Midbrain (tissue), 1 donor: ENCODE data around the gene CHAC1.
"Not testable (repeated sequence)": the region's sequence is repeated elsewhere in the genome, so short reads cannot be mapped to it uniquely, and the experiment has no call there.

Source experiments
- DNase-seq: peaks from one replicate; lab custom pipeline; 2025; lab: John Stamatoyannopoulos, UW

Gene CHAC1

DNA sequence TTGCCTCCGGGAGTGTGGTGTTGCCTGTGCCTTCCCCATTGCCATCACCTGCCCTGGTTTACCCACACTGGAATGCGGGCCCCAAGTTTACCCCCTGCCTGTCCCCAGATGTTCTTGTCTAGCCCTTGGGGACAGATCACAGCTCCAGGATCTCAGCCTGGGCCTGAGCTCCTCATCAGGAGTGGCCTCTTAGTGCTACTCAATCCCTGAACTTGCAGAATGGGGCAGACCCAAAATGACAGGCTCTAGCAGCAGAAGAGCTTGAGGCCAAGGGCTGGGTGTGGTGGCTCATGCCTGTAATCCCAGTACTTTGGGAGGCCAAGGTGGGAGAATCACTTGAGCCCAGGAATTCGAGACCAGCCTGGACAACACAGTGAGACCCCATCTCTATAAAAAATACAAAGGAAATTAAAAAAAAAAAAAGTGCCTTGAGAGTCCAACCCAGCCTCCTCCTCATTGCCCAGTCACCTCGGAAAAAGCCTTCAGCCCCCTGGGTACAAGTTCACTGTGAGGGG is 3.8 kb downstream of the CHAC1 start:
- DNase-seq = no peak

DNA sequence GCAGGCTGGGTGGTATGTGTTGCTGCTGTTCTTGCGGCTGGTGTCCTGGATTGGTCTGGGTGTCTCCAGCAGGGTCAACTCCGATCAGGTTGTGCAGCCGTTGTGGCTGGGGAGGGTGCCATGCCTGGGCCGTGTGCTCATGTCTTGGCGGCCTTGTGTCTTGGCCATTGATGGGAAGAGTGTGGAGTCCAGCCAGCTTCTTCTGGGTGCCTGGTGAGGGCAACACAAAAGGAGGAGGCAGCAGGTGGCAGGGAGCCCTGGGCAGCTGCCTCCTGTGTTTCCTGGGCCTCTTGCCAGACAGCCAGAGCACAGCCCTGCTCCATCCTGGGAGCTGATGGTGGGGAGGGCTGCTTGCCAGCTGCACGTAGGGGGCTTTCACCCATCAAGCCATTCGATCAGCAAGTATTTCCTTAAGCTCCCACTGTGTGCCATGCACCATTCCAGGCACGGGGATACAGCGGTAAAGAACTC is 4.3 kb downstream of the CHAC1 start:
- DNase-seq = peak; percentile 69

DNA sequence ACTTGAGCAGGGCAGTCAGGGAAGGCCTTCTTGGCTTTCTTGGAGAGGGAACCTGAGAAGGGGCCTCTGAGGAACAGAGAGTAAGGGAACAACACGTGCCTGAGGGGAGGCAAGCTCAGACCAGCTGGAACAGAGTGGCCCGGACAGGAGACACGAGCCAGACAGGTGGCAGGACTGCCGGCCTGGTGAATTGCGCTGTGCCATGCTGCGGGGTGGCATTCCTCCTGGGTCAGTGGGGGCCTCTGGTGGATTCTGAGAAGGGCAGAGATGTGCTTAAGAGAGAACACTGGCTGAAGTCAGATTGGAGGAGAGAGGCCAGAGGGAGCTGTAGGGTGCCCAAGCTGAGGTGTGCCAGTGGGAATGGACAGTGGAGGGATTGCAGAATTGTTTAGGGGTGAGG is 4.9 kb downstream of the CHAC1 start:
- no peak for DNase-seq

DNA sequence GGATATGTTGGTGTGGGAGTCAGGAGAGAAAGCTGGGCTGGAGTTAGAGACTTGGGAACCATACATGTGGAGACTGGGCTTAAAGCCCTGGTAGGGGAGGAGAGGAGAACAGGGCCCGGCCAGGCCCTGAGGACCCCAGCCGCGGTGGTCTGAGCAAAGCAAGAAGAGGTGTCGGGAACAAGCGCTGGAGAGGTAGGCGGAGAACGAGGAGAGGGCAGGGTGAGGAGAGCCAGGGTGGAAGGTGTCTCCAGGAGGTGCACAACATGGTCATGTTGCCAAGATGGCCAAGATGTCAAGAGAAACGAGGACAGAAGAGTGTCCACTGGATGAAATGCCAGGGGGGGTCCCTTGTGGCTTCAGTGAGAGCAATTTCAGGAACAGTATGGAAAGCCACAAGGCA is 5.5 kb downstream of the CHAC1 start:
- no peak for DNase-seq

DNA sequence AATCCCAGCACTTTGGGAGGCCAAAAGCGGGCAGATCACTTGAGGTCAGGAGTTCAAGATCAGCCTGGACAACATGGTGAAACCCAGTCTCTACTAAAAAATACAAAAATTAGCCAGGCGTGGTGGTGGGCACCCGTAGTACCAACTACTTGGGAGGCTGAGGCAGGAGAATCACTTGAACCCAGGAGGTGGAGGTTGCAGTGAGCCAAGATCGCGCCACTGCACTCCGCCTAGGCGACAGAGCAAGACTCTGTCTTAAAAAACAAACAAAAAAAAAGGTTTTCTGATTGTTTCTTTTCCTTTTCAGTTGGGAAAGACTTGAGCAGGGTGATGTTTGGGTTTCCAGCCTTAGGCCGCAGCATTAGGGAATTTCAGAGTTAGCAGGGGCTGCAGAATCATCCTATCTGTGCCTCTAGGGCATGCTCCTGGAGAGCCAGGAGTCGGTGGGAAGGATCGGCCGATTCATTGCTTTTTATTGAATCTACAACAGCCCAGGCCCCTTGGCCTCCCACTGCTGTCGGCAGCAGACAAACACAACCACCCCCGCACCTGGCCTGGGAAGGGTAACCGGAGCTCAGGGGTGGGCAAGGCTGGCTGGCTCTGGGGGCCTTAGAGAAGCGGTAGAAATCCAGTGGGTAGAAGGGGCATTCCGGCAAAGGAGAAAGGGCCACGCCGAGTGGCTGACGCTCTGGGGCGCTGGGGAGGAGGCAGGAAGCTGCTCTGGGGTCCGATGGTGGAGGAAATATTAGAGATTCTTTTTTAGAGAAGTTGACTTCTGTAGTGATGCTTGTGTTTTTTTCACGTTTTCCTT is 6.3 kb downstream of the CHAC1 start:
- DNase-seq = no peak

DNA sequence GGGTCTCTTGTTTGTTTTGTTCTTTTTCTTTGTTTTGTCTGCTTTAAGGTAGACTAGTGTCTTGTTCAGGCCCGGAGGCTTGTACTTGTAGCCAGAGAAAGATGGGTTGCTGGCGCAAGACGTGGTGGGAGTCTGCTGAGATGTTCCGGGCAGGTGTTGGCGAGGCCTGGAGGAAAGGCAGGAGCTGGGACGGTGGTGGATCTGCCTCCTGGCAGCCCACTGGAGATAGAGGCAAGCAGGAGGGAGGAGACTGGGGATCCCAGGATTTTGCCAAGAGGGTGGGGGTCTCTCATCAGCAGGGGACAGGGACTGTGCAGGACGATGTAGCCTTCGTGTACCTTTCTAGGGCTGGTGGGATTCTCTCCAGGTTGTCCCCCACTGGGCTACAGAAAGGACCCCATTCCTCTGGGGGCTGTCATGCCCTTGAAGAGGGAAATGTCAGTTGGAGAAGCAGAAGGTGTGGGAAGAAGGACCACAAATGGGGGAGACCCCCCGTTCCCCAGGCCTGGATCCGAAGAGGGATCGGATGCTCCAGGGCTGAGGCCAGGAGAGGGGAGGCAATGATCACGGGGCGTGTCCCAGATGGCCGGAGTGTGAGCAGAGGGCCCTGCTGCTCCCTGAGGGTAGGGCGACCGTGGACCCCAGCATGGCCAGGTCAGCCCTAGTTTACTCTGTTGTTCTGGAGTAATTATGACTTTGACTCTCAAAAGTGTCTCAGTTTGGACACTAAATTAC is 7.0 kb downstream of the CHAC1 start:
- no peak for DNase-seq

DNA sequence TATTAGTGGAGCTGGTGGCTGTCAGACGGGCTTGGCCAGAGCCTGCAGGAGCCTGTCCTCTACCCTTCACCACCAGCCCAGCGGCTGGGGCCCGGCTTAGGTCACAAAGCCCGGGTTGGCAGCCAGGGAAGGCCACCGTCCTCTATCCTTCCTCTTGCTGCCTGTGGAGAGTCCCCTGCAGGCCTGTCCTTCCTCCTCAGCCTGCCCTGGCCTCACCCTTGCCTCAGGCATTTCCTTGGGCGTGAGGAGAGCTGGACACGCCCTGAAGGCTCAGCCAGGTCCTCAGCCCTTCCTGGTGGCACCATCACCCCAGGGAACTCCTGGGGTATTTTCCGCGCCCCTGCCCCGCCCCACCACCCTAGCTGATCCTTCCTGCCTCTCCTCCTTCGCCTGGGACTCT is 7.7 kb downstream of the CHAC1 start:
- DNase-seq = no peak

DNA sequence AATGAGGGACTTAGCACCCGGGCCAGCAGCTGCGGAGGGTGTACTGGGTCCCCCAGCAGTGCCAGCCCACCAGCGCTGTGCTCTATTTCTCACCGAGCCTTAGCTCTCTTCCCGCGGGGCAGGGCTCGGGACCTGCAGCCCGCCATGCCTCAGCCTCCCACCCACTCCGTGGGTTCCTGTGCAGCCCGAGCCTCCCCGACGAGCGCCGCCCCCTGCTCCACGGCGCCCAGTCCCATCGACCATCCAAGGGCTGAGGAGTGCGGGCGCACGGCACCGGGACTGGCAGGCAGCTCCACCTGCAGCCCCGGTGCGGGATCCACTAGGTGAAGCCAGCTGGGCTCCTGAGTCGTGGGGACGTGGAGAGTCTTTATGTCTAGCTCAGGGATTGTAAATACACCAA is 8.5 kb downstream of the CHAC1 start:
- DNase-seq = not testable (repeated sequence)

DNA sequence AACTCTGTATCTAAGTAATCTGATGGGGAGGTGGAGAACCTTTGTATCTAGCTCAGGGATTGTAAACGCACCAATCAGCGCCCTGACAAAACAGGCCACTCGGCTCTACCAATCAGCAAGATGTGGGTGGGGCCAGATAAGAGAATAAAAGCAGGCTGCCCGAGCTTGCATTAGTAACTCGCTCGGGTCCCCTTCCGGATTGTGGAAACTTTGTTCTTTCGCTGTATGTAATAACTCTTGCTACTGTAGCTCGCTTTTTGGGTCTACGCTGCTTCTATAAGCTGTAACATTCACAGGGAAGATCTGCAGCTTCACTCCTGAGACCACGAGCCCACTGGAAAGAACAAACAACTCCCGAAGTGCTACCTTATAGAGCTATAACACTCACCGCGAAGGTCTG is 9.0 kb downstream of the CHAC1 start:
- not testable (repeated sequence) for DNase-seq

DNA sequence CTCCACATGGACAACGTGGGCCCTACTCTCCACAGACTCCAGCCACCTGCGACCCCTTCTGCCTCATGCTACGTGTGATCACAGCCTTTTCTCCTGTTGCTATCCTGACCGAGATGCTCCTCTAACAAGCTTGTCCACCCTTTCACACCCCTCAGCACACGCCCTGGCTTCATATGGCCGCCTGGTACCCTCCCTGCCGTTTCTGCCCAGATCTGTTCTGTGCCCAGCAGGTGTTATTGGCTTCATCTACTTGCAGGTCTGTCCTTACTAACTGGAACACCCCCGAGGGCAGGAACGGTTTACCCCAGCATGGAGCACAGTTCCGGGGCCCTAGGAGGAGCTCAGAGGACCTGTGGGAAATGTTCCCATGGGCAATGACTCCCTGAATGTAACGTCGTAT is 9.9 kb downstream of the CHAC1 start:
- DNase-seq = no peak

DNA sequence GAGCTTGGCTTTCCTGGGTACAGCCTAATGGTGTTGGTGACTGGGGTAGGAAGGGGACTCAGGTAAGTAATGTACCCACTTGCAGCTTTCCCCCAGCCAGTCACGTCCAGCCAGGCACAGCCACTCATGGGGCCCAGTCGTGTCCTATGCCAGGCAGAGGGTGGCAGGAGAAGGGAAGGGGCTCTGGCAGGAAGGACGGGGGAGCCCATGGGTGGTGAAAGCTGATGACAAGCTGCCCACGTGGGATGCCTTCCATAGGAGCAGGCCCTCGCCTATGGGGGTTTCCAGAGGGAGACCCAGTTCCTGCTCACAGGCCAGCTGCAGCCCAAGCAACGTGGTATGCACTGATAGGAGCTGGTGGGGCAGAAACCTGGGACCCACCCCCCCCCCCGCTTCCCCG is 10.7 kb downstream of the CHAC1 start:
- DNase-seq = no peak

DNA sequence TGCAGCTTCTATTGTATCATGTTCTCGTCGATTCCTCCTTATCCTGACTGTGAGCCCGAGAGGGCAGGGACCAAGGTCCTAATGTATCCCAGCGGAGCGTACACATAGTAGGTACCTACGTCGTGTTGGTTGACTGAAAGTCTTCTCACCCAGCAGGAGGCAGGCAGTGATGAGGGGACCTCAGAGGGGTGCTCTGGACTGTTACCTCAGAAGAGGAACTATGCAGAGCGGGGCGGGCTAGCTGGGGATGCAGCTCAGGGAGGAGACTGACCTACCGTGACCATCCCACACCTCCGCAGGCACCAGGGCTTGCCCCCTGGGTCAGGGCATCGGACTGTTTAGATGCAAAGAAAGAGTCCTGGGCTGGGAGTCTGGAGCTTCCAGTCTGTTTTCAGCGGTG is 11.4 kb downstream of the CHAC1 start:
- no peak for DNase-seq

DNA sequence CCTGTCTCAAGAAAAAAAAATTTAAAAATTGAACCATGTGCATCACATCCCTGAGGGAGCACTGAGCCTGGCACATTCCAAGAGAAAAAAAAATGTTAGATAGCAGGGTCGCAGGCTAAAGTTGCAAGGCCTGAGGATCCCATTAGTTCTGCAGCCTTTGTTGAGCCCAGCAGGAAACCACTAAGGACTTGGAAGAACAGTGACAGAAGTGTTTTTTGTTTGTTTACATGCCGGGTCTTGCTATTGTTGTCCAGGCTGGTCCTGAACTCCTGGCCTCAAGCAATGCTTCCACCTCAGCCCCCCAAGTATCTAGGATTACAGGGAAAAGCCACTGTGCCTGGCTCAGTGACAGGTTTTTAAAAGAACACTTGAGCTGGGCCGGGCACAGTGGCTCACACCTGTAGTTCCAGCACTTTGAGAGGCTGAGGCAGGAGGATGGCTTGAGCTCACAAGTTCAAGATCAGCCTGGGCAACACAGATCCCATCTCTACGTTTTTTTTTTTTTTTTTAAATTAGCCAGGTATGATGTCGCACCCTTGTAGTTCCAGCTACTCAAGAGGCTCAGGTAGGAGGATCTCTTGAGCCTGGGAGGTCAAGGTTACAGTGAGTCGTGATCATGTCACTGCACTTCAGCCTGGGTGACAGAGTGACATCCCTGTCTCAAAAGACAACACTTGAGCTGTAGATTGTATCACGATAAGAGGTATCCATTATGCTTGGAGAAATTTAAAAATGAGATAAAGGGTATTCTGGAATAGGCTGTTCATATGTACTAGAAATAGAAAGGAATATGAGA is 15.2 kb downstream of the CHAC1 start:
- DNase-seq = no peak

DNA sequence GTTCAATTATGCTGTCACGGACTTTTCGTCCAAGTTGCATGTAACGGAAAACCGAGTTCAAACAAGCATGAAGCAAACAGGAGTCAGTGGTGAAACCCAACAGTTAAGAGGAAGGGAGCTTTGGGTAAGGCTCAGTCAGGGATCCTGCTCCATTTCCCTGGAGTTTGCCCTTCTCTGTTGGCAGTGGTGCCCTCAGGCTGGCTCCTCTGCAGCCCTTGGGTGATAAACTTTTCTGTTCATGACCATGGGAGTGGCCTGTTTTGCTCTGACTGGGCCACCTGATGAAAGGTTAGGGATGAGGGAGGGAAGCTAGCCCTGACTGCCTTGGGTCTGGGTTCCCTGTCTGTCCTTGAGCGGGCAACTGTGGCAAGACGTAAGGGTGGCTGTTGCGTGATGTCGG is 16.1 kb downstream of the CHAC1 start:
- no peak for DNase-seq

DNA sequence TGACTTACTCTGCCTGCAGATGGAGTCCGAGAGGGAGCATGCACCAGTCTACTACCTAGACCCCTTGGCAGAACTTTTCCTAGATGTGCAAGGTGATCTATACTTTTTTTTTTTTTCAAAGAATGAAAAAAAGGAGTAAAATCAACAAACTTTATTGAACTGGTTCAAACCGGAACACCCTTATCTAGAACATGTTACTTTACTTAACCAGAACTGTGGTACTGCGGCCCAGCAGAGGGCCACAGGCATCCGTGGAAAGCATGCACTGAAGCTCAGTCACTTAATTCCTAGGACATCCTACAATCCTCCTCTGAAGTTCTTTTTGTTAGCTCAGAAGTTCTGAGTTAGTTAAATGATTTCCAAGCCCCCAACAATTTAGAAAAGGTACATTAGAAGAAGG is 21.6 kb downstream of the CHAC1 start:
- DNase-seq = no peak

DNA sequence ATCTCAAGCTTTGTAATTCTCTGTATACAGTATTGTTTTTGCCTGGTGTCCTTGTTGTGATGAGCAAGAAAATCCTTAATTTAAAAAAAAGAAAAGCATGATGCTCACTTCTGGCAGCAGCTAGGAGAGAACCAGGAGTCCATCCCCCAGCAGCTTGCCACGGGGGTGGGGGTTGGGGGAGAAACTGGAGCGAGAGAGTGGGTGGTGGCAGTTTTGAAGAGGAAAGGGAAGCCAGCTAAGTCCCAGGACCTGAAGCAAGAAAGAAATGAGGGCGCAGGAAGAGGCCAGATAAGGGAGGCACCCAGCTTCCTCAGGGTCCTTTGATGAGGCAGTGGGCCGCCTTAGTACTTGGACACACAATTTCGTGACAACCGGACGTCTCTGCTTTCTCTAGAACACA is 23.5 kb downstream of the CHAC1 start:
- DNase-seq = no peak

DNA sequence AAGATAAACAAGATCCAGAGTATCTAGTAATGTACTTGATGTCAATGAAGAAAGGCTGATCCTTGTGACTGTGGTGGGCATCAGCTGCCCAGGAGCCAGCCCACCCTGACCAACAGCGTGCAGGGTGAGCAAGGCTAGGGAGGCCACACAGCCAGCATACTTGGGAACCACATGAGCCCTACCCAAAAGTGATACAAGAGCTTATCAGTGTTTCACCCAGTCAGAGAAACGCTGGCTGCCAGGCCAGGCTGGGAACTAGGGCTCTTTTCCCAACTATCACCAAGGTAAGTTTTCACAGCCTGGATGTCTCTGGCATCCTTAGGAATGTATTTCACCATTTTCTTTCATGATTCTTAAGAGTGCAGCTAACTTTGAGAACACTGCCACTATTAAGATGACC is 24.9 kb downstream of the CHAC1 start:
- no peak for DNase-seq

DNA sequence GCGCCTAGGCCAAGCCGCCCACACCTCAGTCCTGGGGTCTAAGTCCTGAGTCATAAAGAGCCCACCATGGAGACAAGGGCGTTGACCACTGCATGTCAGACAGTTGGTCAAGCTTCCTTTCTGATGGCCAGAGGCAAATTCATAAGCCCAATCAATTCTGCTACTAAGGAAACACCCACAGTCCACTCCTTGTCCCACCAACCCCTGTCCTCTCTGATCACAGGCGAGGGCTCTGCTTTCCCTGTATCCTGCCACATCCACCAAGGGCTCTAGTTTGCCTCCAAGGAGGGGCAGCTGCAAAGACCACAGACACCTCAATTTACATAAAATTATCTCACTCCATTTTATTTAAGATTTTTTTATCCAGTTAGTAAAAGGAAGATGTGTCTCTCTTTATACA is 25.3 kb downstream of the CHAC1 start:
- no peak for DNase-seq

DNA sequence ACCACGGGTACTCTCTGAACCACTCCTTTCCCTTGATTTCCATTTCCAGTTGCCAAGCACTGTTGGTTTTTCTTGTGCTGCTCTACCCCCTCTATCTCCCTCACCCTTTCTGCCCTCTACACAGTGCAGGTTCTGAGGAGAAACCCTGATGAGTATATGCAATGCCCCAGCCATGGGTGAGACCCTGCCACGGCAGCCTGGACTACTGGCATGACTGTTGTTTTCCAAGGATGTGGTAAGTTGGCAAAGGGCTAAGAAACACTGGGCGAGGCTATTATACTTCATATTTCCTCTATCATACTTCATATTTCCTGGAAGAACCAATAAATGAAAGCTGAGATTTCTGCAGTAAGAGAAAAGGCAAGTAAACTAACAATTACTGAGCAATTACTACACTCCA is 27.9 kb downstream of the CHAC1 start:
- DNase-seq = no peak

DNA sequence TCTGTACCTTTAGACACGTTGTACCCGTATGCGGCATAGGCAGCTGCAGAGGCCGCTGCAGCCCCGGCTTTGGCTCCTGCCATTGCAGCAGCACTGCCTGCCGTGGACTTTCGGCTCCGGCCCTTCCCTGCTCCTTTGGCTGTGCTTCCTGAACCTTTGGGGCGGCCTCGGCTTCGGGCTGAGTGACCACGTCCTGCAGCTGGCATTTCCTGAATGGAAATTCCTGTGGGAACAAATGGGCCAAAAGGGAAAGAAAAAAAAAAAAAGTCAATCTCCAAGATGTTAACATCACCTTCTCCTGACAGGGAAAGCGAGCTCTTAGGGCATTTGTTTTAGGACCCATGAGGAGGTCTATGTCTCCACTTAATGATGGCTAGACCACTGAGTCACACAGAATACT is 29.6 kb downstream of the CHAC1 start:
- no peak for DNase-seq

DNA sequence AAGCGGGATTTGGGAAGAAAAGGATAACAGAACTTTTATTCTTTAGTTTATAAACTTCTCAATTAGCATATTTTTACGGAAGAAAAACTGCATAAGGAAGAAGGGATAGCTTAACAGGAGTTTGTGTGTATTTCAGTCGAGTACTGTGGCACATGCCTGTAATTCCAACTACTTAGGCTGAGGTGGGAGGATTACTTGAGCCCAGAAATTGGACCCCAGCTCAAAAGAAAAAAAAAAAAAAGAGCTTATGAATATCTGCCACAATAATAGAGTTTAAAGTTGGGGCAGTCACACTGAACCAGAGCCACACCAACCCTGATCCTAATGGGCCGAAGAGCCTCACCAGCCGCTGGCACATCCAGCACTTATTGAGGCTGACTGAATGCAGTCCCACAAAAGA is 31.1 kb downstream of the CHAC1 start:
- DNase-seq = no peak

DNA sequence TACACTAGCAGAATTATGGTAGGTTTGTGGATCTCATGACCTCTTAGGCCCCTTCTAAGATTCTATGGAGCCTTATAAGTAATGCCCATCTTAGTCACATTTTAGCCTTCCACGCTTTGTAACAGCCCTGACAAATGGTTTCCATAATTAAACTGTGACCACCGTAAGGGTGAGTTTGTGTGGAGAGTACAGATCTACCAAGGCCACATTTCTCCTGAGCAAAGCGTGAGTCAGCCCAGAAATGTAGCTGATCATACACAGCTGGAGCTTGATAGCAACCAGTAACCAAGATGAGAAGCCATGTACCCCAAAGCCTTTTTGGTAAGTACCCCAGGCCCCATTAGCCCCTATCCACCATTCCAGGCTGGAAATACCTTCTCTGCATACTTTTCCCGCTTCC is 31.7 kb downstream of the CHAC1 start:
- DNase-seq = no peak
